Cardiac fibroblast (primary cell): ENCODE data around the gene TUBB.
"Not testable (repeated sequence)": the region's sequence is repeated elsewhere in the genome, so short reads cannot be mapped to it uniquely, and the experiment has no call there.

Experiments
- DNase-seq, 2 donors: peaks; one replicate each; pipeline versions ENCODE4 v3.0.0 to v3.0.0-alpha.2; 2010; ENCODE audit warnings: low read depth in 2 of 2
- H3K4me3 ChIP-seq, 2 donors: replicated peaks in 1 of 2; 1 replicate in 1 of 2; 2 replicates in 1 of 2; pipeline ENCODE4 v1.5.1; 2011; ENCODE audit warnings: low read depth in 2 of 2, low read length in 2 of 2, mild to moderate bottlenecking in 2 of 2, moderate library complexity in 1 of 2
- TF ChIP-seq, protein P1 (sequence below): IDR thresholded peaks from one replicate; pipeline ENCODE4 v1.5.1; 2011; ENCODE audit warnings: low read depth, mild to moderate bottlenecking, low read length, inconsistent platforms

Gene TUBB

DNA sequence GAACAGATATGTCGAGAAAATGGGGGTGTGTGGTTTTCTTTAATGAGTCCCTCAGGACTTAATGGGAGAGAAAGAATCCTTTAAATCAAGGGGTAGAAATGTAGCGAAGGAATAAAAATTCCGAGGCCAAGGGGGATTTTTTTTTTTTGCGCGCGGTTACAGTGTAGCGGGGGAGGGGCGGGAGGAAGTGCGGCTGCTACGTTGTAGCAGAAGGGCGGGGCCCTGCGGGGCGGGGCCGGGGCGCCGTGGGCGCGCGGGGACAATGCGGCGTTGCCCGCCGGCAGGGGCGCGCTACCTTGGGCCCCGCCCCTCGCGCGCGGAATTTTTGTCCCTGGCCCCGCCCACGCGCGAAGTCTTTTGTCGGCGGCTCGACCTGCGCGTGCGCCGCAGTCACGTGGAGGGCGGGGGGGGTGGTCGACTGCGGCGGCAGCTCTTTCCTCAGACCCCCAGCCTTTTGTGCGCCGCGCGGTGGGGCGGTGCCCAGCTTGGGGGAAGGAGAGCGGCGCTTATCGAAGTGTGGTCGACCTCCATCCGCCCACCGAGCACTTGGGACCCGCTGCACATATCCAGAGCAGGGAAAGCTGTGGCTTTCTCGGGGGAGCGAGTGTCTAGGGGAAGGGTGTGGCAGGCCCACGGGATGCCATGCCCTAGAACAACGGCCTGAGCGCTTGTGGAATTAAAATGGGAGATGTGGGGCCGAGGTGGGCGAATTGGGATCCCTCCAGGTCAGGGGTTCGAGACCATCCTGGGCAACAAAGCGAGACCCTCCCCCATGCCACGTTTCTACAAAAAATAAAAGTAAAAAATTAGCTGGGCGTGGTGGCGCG lies 1.3 kb downstream of the TUBB start:
- TF ChIP-seq, protein P1, sequence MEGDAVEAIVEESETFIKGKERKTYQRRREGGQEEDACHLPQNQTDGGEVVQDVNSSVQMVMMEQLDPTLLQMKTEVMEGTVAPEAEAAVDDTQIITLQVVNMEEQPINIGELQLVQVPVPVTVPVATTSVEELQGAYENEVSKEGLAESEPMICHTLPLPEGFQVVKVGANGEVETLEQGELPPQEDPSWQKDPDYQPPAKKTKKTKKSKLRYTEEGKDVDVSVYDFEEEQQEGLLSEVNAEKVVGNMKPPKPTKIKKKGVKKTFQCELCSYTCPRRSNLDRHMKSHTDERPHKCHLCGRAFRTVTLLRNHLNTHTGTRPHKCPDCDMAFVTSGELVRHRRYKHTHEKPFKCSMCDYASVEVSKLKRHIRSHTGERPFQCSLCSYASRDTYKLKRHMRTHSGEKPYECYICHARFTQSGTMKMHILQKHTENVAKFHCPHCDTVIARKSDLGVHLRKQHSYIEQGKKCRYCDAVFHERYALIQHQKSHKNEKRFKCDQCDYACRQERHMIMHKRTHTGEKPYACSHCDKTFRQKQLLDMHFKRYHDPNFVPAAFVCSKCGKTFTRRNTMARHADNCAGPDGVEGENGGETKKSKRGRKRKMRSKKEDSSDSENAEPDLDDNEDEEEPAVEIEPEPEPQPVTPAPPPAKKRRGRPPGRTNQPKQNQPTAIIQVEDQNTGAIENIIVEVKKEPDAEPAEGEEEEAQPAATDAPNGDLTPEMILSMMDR = no peak
- peak overlapping the region; percentile 86 to 95 for H3K4me3 ChIP-seq
- peak; percentile 89 to 96 for DNase-seq

DNA sequence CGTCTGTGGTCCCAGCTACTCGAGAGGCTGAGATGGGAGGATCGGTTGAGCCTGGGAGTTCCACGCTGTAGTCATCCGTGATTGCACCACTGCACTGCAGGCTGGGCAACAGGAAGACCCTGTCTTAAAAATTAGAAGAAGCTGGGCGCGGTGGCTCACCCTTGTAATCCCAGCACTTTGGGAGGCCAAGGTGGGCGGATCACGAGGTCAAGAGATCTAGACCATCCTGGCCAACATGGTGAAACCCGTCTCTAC lies 1.8 kb downstream of the TUBB start:
- DNase-seq = peak; percentile 50 to 66
- peak overlapping the region; percentile 86 to 95 for H3K4me3 ChIP-seq

DNA sequence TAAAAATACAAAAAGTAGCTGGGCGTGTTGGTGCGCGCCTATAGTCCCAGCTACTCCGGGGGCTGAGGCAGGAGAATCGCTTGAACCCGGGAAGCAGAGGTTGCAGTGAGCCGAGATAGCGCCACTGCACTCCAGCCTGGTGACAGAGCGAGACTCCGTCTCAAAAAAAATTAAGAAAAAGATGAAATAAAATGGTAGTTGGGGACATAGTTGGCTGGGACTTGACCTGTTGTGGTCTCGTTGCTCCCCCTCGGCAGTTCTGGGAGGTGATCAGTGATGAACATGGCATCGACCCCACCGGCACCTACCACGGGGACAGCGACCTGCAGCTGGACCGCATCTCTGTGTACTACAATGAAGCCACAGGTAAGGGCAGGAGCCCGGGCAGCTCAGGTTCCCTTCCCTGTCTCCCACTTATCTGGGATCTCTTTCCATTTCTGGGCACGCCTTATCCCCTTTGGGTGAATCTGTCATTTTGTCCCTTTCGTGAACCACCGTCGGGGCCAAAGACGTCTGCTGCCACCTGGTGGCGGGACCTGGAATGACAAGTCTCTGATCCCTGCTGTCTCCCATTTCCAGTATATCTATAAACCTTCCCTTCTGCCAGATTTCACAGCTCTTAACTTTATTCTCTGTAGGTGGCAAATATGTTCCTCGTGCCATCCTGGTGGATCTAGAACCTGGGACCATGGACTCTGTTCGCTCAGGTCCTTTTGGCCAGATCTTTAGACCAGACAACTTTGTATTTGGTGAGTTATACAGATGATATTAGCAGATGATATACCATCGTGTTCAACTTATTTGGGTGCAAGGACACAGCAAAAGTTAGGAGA lies 2.3 kb downstream of the TUBB start:
- peak; percentile 82 to 83 for DNase-seq
- TF ChIP-seq, protein P1 = peak; percentile 89
- peak overlapping the region; percentile 86 to 95 for H3K4me3 ChIP-seq

DNA sequence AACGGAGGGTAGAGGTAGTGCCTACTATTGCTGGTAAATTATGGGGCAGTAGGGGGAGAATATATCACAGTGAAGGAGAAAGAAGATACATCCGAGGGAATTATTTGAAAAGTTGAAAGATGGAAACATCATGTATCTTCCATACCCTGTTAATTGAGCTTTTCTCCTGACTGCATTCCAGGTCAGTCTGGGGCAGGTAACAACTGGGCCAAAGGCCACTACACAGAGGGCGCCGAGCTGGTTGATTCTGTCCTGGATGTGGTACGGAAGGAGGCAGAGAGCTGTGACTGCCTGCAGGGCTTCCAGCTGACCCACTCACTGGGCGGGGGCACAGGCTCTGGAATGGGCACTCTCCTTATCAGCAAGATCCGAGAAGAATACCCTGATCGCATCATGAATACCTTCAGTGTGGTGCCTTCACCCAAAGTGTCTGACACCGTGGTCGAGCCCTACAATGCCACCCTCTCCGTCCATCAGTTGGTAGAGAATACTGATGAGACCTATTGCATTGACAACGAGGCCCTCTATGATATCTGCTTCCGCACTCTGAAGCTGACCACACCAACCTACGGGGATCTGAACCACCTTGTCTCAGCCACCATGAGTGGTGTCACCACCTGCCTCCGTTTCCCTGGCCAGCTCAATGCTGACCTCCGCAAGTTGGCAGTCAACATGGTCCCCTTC lies 3.1 kb downstream of the TUBB start:
- H3K4me3 ChIP-seq = peak overlapping the region in 1 of 2 donors; percentile 95

DNA sequence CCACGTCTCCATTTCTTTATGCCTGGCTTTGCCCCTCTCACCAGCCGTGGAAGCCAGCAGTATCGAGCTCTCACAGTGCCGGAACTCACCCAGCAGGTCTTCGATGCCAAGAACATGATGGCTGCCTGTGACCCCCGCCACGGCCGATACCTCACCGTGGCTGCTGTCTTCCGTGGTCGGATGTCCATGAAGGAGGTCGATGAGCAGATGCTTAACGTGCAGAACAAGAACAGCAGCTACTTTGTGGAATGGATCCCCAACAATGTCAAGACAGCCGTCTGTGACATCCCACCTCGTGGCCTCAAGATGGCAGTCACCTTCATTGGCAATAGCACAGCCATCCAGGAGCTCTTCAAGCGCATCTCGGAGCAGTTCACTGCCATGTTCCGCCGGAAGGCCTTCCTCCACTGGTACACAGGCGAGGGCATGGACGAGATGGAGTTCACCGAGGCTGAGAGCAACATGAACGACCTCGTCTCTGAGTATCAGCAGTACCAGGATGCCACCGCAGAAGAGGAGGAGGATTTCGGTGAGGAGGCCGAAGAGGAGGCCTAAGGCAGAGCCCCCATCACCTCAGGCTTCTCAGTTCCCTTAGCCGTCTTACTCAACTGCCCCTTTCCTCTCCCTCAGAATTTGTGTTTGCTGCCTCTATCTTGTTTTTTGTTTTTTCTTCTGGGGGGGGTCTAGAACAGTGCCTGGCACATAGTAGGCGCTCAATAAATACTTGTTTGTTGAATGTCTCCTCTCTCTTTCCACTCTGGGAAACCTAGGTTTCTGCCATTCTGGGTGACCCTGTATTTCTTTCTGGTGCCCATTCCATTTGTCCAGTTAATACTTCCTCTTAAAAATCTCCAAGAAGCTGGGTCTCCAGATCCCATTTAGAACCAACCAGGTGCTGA lies 3.9 kb downstream of the TUBB start:
- DNase-seq = peak in 1 of 2 donors; percentile 38
- peak overlapping the region in 1 of 2 donors; percentile 95 for H3K4me3 ChIP-seq

More for the DNA sequence above, 3.1 kb downstream of the TUBB start:
- not testable (repeated sequence) for DNase-seq

DNA sequence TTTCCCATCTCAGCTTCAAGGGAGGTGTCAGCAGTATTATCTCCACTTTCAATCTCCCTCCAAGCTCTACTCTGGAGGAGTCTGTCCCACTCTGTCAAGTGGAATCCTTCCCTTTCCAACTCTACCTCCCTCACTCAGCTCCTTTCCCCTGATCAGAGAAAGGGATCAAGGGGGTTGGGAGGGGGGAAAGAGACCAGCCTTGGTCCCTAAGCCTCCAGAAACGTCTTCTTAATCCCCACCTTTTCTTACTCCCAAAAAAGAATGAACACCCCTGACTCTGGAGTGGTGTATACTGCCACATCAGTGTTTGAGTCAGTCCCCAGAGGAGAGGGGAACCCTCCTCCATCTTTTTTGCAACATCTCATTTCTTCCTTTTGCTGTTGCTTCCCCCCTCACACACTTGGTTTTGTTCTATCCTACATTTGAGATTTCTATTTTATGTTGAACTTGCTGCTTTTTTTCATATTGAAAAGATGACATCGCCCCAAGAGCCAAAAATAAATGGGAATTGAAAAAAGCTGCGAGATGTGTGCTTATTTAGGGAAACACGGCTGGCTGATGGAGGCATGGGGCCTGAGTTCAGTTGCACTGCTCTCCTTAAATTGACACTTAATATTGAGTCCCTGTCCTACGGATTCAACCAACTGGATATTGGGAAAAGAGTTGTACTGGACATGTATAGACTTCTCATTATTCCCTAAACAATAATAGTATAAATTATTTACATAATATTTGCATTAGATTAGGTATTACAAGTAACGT lies 4.9 kb downstream of the TUBB start:
- TF ChIP-seq, protein P1 = no peak
- peak in 1 of 2 donors; percentile 39 for DNase-seq
- peak overlapping the region in 1 of 2 donors; percentile 10 for H3K4me3 ChIP-seq

DNA sequence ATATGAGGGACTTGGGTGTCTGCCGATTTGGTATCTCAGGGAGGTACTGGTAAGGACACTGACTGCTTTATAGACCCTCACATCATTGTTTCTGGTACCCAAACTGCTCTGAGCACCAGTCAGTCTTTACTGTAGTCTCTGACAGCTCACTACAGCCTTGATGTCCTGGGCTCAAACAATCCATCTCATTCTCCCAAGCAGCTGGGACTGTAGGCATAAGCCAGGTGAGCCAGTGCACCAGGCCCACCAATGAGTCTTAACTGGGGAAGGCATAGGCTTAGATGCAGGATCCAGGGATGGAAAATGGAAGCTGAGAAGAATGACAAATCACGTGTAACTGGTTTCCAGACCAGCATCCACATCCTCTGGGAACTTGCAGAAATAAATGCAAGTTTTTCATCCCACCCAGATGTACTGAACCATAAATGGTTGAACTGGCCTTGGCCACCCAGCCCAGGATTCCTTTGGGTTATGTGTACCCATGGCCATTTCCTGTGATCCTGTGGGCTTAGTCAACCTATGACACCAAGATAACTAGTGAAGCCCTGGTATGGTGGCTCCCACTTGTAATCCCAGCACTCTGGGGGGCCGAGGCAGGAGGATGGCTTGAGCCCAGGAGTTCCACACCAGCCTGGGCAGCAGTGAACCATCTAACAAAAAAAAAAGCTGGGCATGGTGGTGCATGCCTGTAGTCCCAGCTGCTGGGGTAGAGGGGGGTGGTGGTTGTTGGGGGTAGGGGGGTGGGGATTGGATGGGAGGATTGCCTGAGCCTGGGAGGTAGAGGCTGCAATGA lies 5.8 kb downstream of the TUBB start:
- TF ChIP-seq, protein P1 = no peak
- DNase-seq = peak; percentile 37 to 73
- H3K4me3 ChIP-seq = no peak overlapping the region
